Endothelial cell of umbilical vein (primary cell): Measurements from ENCODE around the gene NME7. TPM values are rescaled to one million over a fixed set of nuclear protein-coding genes. Genes with fewer than 3 reads are reported as not detected.

Experiments used
- BruUV-seq: library from RNA; stranded (reverse); fragments of 400-500 nt; replicated peaks from 2 replicates; lab custom pipeline; 2021; lab: Mats Ljungman, UMichigan
- CTCF ChIA-PET: fragments of 300-600, 350-600 bp; sonication (Branson Sonifier 250); formaldehyde crosslinking; loops from one replicate; lab custom pipeline; 2021; ENCODE audit warnings: antibody characterized with exemption, inconsistent platforms; lab: Charles Lee
- POLR2A ChIA-PET: fragments of 300-600, 350-600 bp; sonication (Branson Sonifier 250); formaldehyde crosslinking; loops from one replicate; lab custom pipeline; 2021; ENCODE audit warnings: antibody characterized with exemption, inconsistent platforms; lab: Charles Lee
- DNase-seq: peaks from one replicate; pipeline ENCODE4 v3.0.0-alpha.2; 2011; ENCODE audit warnings: low read depth, low spot score
- FAIRE-seq: peaks from 2 replicates; lab custom pipeline; 2011; peaks lifted over from hg19 to GRCh38; lab: Jason Lieb, UNC
- H2AFZ ChIP-seq: 2 replicates; pipeline ENCODE4 v1.6.0; 2012; ENCODE audit warnings: low read depth, low read length, control low read depth, inconsistent platforms
- H3K27ac ChIP-seq: 2 replicates; pipeline ENCODE4 v1.5.1; 2011; ENCODE audit warnings: low read depth, mild to moderate bottlenecking, control low read depth, low read length, moderate library complexity; ENCODE audit not compliant: insufficient read depth
- H3K27me3 ChIP-seq, 2 experiments: 2 replicates each; pipeline versions ENCODE4 v1.6.0 to v1.6.1; 2011; ENCODE audit warnings: low read length in 2 of 2, mixed read lengths in 1 of 2; ENCODE audit not compliant: control insufficient read depth in 2 of 2, insufficient read depth in 2 of 2
- H3K36me3 ChIP-seq, 2 experiments: 2 replicates in 1 of 2; 3 replicates in 1 of 2; pipeline ENCODE4 v1.5.1; 2011; ENCODE audit warnings: low read length in 2 of 2, mild to moderate bottlenecking in 1 of 2, moderate library complexity in 1 of 2; ENCODE audit not compliant: control insufficient read depth in 2 of 2, insufficient read depth in 2 of 2; ENCODE audit errors: extremely low read depth in 1 of 2
- H3K4me1 ChIP-seq: 3 replicates; pipeline ENCODE4 v1.5.1; 2011; ENCODE audit warnings: mild to moderate bottlenecking, low read length; ENCODE audit not compliant: control insufficient read depth, insufficient read depth; ENCODE audit errors: extremely low read depth
- H3K4me2 ChIP-seq: 2 replicates; pipeline ENCODE4 v1.6.1; 2011; ENCODE audit warnings: low read length, control low read depth, mixed read lengths; ENCODE audit not compliant: insufficient read depth
- H3K4me3 ChIP-seq, 3 experiments: fragments of 200-600 bp in 1 of 3; sonication (generic), shearing (Covaris generic) in 1 of 3; replicated peaks in 1 of 3; 2 replicates each; pipeline ENCODE4 v1.5.1; 2011 to 2016; ENCODE audit warnings: control low read depth in 3 of 3, low read length in 3 of 3, mild to moderate bottlenecking in 2 of 3, inconsistent platforms in 1 of 3, low read depth in 1 of 3, moderate library complexity in 1 of 3; ENCODE audit not compliant: insufficient read depth in 1 of 3
- H3K79me2 ChIP-seq: 2 replicates; pipeline ENCODE4 v1.6.0; 2012; ENCODE audit warnings: low read length, inconsistent platforms; ENCODE audit not compliant: control insufficient read depth, insufficient read depth
- H3K9ac ChIP-seq: replicated peaks from 2 replicates; pipeline ENCODE3; 2011; ENCODE audit warnings: low read length, control low read depth; ENCODE audit not compliant: insufficient read depth; ENCODE audit errors: extremely low read depth
- H3K9me1 ChIP-seq: replicated peaks from 3 replicates; pipeline ENCODE4 v1.6.0; 2011; ENCODE audit warnings: mild to moderate bottlenecking, low read length; ENCODE audit not compliant: control insufficient read depth, insufficient read depth; ENCODE audit errors: extremely low read depth
- H3K9me3 ChIP-seq: replicated peaks from 2 replicates; pipeline ENCODE4 v1.5.1; 2012; ENCODE audit warnings: low read length, inconsistent platforms; ENCODE audit not compliant: control insufficient read depth, insufficient read depth
- H4K20me1 ChIP-seq: replicated peaks from 2 replicates; pipeline ENCODE3; 2011; ENCODE audit warnings: mild to moderate bottlenecking, low read length; ENCODE audit not compliant: control insufficient read depth, insufficient read depth; ENCODE audit errors: extremely low read depth
- EZH2 ChIP-seq: IDR thresholded peaks from 2 replicates; pipeline ENCODE4 v1.6.1; 2012; ENCODE audit warnings: borderline replicate concordance, low read depth, mild to moderate bottlenecking, moderate library complexity, low read length, inconsistent platforms; ENCODE audit not compliant: severe bottlenecking
- FOS ChIP-seq: IDR thresholded peaks from 2 replicates; pipeline ENCODE4 v1.6.1; 2011; ENCODE audit warnings: mild to moderate bottlenecking, low read length, moderate library complexity, borderline replicate concordance; ENCODE audit not compliant: insufficient read depth
- GATA2 ChIP-seq: IDR thresholded peaks from 2 replicates; pipeline ENCODE4 v1.7.0; 2011; ENCODE audit warnings: low read depth, mild to moderate bottlenecking, moderate library complexity, mixed read lengths, low read length; ENCODE audit not compliant: insufficient read length, insufficient read depth
- JUN ChIP-seq: IDR thresholded peaks from 2 replicates; pipeline ENCODE4 v1.6.1; 2011; ENCODE audit warnings: borderline replicate concordance, low read depth; ENCODE audit not compliant: insufficient read length, insufficient read depth
- MYC ChIP-seq: IDR thresholded peaks from one replicate; pipeline ENCODE4 v1.6.1; 2011; ENCODE audit warnings: mild to moderate bottlenecking, low read depth, low read length
- POLR2A ChIP-seq: IDR thresholded peaks from 2 replicates; pipeline ENCODE4 v1.6.1; 2012; ENCODE audit warnings: low read depth, mild to moderate bottlenecking, control low read depth, low read length
- POLR2AphosphoS5 ChIP-seq: IDR thresholded peaks from 2 replicates; pipeline ENCODE4 v1.6.1; 2012; ENCODE audit warnings: low read depth, mild to moderate bottlenecking, control low read depth, low read length, moderate library complexity; ENCODE audit not compliant: insufficient read depth
- dilution Hi-C: fragments of 300-500 bp; cut with MboI; formaldehyde crosslinking; loops from one replicate; pipeline ENCODE4 v1.15.0; 2019; ENCODE audit warnings: low sequenced_read_pairs; ENCODE audit not compliant: extremely low pct_ligation_motif_present
- intact Hi-C: fragments of 100-400 bp; cut with micrococcal nuclease; formaldehyde crosslinking; loops from one replicate; pipeline ENCODE4 v1.10.0; 2022
- polyA plus RNA-seq, 4 experiments: library from polyadenylated mRNA; depleted of rRNA in 3 of 4; stranded (reverse) in 3 of 4; unstranded in 1 of 4; fragments of >200 nt; gene quantifications; 2 replicates each; pipeline versions ENCODE4 v1.2.1 to v1.2.3, GENCODE V29; 2011 to 2012; ENCODE audit warnings: missing spikeins in 1 of 4
- total RNA-seq: library from RNA; stranded (reverse); gene quantifications from 2 replicates; pipeline ENCODE4 v1.2.3, GENCODE V29; 2021
- TF ChIP-seq, protein P1 (sequence below), 2 donors: IDR thresholded peaks; 1 replicate in 1 of 2; 2 replicates in 1 of 2; pipeline ENCODE4 v1.5.1; 2011; ENCODE audit warnings: low read length in 2 of 2, mild to moderate bottlenecking in 2 of 2, moderate library complexity in 2 of 2, control low read depth in 1 of 2, inconsistent platforms in 1 of 2, low read depth in 1 of 2; ENCODE audit not compliant: insufficient read depth in 1 of 2; ENCODE audit errors: extremely low read depth in 1 of 2
- TF ChIP-seq, protein P2 (sequence below): IDR thresholded peaks from 2 replicates; pipeline ENCODE4 v1.6.1; 2011; ENCODE audit not compliant: insufficient read depth, insufficient read length

The NME7 gene
- total and polyA plus RNA-seq, 2 donors (not counting 3 experiments of a cell fraction or from before 2014, with no cell fraction given), result 16.5 to 25.3 TPM

DNA sequence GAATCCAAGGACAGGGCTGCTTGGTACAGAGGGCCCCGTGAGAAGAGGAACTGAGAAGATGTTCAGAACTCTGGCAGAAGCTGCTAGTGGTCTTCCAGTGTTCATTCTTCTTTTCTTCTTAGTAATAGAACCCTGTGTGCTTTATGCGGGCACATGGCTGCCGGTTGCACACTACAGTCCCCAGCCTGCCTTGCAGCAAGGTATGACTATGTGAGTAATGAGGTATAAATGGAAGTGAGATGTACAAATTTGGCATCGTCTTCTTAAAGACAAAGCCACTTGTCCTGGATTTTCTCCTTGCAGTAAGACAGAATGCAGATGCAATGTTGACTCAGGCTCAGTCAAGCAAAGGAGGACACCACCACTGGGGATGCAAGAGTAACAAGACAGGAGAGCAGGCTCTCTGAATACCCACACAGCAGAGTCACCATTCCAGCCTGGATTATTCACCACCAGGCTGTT is 276.1 kb downstream of the NME7 start:
- dilution Hi-C loops, result no loop called here
- no peak for TF ChIP-seq POLR2AphosphoS5
- no peak for TF ChIP-seq EZH2
- TF ChIP-seq, protein P1, sequence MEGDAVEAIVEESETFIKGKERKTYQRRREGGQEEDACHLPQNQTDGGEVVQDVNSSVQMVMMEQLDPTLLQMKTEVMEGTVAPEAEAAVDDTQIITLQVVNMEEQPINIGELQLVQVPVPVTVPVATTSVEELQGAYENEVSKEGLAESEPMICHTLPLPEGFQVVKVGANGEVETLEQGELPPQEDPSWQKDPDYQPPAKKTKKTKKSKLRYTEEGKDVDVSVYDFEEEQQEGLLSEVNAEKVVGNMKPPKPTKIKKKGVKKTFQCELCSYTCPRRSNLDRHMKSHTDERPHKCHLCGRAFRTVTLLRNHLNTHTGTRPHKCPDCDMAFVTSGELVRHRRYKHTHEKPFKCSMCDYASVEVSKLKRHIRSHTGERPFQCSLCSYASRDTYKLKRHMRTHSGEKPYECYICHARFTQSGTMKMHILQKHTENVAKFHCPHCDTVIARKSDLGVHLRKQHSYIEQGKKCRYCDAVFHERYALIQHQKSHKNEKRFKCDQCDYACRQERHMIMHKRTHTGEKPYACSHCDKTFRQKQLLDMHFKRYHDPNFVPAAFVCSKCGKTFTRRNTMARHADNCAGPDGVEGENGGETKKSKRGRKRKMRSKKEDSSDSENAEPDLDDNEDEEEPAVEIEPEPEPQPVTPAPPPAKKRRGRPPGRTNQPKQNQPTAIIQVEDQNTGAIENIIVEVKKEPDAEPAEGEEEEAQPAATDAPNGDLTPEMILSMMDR (IDR thresholded peaks at IDR 0.05; ENCODE audit: extremely low read depth in 1 of 2, insufficient read depth in 1 of 2, low read depth in 1 of 2, low read length in 2 of 2), result no peak
- no peak for TF ChIP-seq GATA2
- no peak for TF ChIP-seq JUN
- TF ChIP-seq, protein P2, sequence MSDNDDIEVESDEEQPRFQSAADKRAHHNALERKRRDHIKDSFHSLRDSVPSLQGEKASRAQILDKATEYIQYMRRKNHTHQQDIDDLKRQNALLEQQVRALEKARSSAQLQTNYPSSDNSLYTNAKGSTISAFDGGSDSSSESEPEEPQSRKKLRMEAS, result no peak
- TF ChIP-seq FOS, result no peak
- TF ChIP-seq POLR2A, result no peak
- no peak for TF ChIP-seq MYC
- Histone ChIP-seq H3K79me2 (no peaks in the 10 kb centered on the region), H3K27ac (no peak overlapping the region), H3K9me3 (no peaks in the 10 kb centered on the region), H3K27me3 (peaks cover 0 to 2% of the 10 kb centered on the region in 2 experiments), H3K4me1 (no peaks in the 10 kb centered on the region), H3K9ac (no peak overlapping the region), H3K4me2 (no peak overlapping the region), H2AFZ (no peak overlapping the region), H3K4me3 (no peak overlapping the region), H3K9me1 (no peaks in the 10 kb centered on the region), H3K36me3 (no peaks in the 10 kb centered on the region), H4K20me1 (no peaks in the 10 kb centered on the region)
- POLR2A ChIA-PET, result no interaction called here
- no peak for DNase-seq
- FAIRE-seq, result no peak
- BruUV-seq, result no TSS peak
- intact Hi-C loops, result no loop called here
- CTCF ChIA-PET, result no interaction called here
